ENCODE data around the gene RBM20. TPM values are rescaled to one million over a fixed set of nuclear protein-coding genes. Genes with fewer than 3 reads are reported as not detected.

Gene RBM20
- total RNA-seq, 1 experiment from 2014 or later = 0.10 TPM

DNA sequence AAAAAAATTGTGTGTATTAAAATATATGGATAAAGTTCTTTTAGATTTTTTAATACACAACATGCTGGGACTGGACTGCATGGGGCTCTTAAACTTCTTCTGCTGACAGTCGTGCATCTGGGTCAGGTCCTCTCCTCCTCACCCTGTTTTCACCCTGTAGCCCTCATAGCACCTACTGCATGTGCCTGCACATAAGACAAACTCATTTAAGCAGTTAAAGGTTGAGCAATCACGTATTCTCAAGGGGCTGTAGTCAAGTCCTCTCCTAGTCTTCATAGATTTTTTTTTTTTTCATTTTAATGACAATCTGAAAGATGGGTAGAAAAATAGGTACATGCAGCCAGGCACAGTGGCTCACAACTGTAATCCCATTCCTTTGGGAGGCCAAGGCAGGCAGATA is 204.0 kb downstream of the RBM20 start:
- TF ChIP-seq, protein P1, sequence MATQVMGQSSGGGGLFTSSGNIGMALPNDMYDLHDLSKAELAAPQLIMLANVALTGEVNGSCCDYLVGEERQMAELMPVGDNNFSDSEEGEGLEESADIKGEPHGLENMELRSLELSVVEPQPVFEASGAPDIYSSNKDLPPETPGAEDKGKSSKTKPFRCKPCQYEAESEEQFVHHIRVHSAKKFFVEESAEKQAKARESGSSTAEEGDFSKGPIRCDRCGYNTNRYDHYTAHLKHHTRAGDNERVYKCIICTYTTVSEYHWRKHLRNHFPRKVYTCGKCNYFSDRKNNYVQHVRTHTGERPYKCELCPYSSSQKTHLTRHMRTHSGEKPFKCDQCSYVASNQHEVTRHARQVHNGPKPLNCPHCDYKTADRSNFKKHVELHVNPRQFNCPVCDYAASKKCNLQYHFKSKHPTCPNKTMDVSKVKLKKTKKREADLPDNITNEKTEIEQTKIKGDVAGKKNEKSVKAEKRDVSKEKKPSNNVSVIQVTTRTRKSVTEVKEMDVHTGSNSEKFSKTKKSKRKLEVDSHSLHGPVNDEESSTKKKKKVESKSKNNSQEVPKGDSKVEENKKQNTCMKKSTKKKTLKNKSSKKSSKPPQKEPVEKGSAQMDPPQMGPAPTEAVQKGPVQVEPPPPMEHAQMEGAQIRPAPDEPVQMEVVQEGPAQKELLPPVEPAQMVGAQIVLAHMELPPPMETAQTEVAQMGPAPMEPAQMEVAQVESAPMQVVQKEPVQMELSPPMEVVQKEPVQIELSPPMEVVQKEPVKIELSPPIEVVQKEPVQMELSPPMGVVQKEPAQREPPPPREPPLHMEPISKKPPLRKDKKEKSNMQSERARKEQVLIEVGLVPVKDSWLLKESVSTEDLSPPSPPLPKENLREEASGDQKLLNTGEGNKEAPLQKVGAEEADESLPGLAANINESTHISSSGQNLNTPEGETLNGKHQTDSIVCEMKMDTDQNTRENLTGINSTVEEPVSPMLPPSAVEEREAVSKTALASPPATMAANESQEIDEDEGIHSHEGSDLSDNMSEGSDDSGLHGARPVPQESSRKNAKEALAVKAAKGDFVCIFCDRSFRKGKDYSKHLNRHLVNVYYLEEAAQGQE (IDR thresholded peaks at IDR 0.05; ENCODE audit: insufficient read depth in 1 of 2, low read depth in 2 of 2, low read length in 1 of 2) = no peak
- TF ChIP-seq SIN3A (IDR thresholded peaks at IDR 0.05; ENCODE audit: borderline replicate concordance, insufficient read depth, low read depth, low read length) (no peak), CTCF (IDR thresholded peaks at IDR 0.05) (no peak), POLR2AphosphoS5 (IDR thresholded peaks at IDR 0.05; ENCODE audit: low read depth, low read length) (no peak), TCF7L2 (IDR thresholded peaks at IDR 0.05; ENCODE audit: low read depth, low read length) (no peak)
- H3K27ac ChIP-seq (ENCODE audit: low read length) = no peak overlapping the region
- 0 out of 2 replicates have a peak, but pooled peaks cover 3% of the 10 kb centered on the region for H3K4me1 ChIP-seq (ENCODE audit: control insufficient read depth, insufficient read depth, low read length)
- H3K27me3 ChIP-seq (ENCODE audit: control insufficient read depth, insufficient read depth, low read length) = no peaks in the 10 kb centered on the region
- DNase-seq (ENCODE audit: low read depth, low spot score) (no peak), ATAC-seq (no peak)
- no peaks in the 10 kb centered on the region for H3K36me3 ChIP-seq (ENCODE audit: control insufficient read depth, insufficient read depth, low read length)
- ChIA-PET CTCF (no interaction called here), POLR2A (no interaction called here)
- H3K4me3 ChIP-seq (ENCODE audit: low read depth in 2 of 2, low read length in 2 of 2) = no peak overlapping the region
- in situ Hi-C loops (cut with HindIII; ENCODE audit: low pct_unique_long_range_greater_than_20kb, low sequenced_read_pairs) (no loop called here), intact Hi-C loops (cut with micrococcal nuclease; ENCODE audit: unreplicated experiment) (loop anchor here (2.0 kb wide), 1 partner anchor 31 kb away; no protein-coding TSS in a partner anchor)
- no peaks in the 10 kb centered on the region for H3K9me3 ChIP-seq (ENCODE audit: control insufficient read depth, insufficient read depth, low read depth, low read length)
- BruUV-seq (replicated peaks) = no TSS peak

DNA sequence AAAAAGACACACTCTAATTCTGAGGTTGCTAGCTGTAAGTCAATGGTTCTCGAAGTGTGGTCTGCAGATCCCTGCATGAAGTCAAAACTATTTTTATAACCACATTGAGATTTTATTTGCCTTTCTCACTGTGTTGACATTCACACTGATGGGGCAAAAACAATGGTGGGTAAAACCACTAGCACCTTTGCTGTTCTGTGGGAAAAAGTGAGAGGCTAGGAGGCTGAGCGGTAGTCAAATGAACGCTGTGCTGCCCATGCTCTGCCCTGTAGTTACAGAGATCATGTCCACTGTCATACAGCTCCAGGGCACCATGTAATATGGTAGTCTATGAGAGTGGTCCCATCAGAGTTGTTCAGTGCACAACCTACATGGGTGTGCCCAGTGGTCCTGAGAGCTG is 206.0 kb downstream of the RBM20 start:
- in situ Hi-C loops (cut with HindIII; ENCODE audit: low pct_unique_long_range_greater_than_20kb, low sequenced_read_pairs) = no loop called here

More for the DNA sequence above, 206.0 kb downstream of the RBM20 start:
- TF ChIP-seq TCF7L2 (IDR thresholded peaks at IDR 0.05; ENCODE audit: low read depth, low read length) (no peak), POLR2AphosphoS5 (IDR thresholded peaks at IDR 0.05; ENCODE audit: low read depth, low read length) (no peak), SIN3A (IDR thresholded peaks at IDR 0.05; ENCODE audit: borderline replicate concordance, insufficient read depth, low read depth, low read length) (no peak), CTCF (IDR thresholded peaks at IDR 0.05) (no peak)
- TF ChIP-seq, protein P1 (IDR thresholded peaks at IDR 0.05; ENCODE audit: insufficient read depth in 1 of 2, low read depth in 2 of 2, low read length in 1 of 2) = no peak
- Histone ChIP-seq H3K27ac (ENCODE audit: low read length) (no peak overlapping the region), H3K27me3 (ENCODE audit: control insufficient read depth, insufficient read depth, low read length) (no peaks in the 10 kb centered on the region), H3K4me3 (ENCODE audit: low read depth in 2 of 2, low read length in 2 of 2) (no peak overlapping the region), H3K9me3 (ENCODE audit: control insufficient read depth, insufficient read depth, low read depth, low read length) (no peaks in the 10 kb centered on the region), H3K4me1 (ENCODE audit: control insufficient read depth, insufficient read depth, low read length) (0 out of 2 replicates have a peak, but pooled peaks cover 3% of the 10 kb centered on the region), H3K36me3 (ENCODE audit: control insufficient read depth, insufficient read depth, low read length) (no peaks in the 10 kb centered on the region)
- no peak for DNase-seq (ENCODE audit: low read depth, low spot score)
- ATAC-seq = no peak
- intact Hi-C loops (cut with micrococcal nuclease; ENCODE audit: unreplicated experiment) = no loop called here
- ChIA-PET POLR2A (no interaction called here), CTCF (no interaction called here)
- BruUV-seq (replicated peaks) = no TSS peak

Measured in Panc1 (cell line).